ENCODE results near the gene CCM2L.
"Not testable (repeated sequence)": the region's sequence is repeated elsewhere in the genome, so short reads cannot be mapped to it uniquely, and the experiment has no call there.

The CCM2L gene

GRCh38 chr20:32029561-32029960, 19.3 kb downstream of the CCM2L start:
- DNase-seq (ENCODE audit: low spot score) = no peak

DNA sequence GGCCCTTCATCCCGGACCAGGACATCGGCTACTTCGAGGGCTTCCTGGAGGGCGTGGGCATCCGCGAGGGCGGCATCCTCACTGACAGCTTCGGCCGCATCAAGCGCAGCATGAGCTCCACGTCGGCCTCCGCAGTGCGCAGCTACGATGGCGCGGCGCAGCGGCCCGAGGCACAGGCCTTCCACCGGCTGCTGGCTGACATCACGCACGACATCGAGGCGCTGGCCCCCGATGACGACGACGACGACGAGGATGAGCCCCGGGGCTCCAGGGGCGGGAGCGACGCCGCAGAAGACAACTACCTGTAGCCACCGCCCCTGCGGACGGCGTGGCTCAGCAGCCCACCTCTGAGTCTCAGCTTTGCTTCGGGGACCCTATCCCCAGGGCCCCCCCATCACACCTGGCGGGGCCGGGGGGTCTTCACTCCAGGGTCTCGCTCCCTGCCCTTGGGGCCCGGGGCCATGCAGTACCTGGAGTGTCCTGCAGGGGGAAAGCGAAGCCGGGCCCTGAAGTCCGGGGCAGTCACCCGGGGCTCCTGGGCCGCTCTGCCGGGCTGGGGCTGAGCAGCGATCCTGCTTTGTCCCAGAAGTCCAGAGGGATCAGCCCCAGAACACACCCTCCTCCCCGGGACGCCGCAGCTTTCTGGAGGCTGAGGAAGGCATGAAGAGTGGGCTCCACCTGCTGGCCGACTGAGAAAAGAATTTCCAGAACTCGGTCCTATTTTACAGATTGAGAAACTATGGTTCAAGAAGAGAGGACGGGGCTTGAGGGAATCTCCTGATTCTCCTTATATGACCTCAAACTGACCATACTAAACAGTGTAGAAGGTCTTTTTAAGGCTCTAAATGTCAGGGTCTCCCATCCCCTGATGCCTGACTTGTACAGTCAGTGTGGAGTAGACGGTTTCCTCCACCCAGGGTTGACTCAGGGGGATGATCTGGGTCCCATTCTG, 21.0 kb downstream of the CCM2L start:
- peak; percentile 71 for DNase-seq (ENCODE audit: low spot score)

DNA sequence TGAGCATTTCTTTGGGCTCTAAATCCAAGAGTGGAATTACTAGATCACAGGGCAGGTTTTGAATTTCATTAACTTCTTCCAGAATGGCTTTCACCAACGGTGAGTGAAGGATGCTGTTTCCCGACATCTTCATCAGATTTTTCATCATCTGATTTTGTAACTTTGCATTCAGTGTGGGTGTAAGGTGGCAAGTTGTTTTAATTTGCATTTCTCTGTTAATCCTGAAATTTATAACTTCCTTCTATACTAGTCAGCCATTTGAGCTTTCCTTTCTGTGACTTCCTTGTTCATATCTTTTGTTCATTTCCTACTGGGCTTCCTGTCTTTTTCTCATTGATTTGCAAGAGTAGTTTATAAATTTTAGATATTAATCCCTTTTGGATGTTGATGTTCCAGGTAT, 23.1 kb downstream of the CCM2L start:
- DNase-seq (ENCODE audit: low spot score) = no peak

DNA sequence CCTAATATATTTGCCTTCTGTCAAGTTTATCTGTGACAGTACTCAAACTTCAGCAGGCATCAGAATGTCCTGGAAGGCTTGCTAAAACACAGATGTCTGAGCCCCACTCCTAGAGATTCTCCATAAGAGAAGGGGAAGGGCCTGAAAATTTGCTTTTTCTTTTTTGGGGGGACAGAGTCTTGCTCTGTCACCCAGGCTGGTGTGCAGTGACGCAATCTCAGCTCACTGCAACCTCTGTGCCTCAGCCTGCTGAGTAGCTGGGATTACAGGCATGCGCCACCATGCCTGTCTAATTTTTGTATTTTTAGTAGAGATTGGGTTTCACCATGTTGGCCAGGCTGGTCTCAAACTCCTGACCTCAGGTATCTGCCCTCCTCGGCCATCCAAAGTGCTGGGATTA, 23.5 kb downstream of the CCM2L start:
- DNase-seq (ENCODE audit: low spot score) = not testable (repeated sequence)

DNA sequence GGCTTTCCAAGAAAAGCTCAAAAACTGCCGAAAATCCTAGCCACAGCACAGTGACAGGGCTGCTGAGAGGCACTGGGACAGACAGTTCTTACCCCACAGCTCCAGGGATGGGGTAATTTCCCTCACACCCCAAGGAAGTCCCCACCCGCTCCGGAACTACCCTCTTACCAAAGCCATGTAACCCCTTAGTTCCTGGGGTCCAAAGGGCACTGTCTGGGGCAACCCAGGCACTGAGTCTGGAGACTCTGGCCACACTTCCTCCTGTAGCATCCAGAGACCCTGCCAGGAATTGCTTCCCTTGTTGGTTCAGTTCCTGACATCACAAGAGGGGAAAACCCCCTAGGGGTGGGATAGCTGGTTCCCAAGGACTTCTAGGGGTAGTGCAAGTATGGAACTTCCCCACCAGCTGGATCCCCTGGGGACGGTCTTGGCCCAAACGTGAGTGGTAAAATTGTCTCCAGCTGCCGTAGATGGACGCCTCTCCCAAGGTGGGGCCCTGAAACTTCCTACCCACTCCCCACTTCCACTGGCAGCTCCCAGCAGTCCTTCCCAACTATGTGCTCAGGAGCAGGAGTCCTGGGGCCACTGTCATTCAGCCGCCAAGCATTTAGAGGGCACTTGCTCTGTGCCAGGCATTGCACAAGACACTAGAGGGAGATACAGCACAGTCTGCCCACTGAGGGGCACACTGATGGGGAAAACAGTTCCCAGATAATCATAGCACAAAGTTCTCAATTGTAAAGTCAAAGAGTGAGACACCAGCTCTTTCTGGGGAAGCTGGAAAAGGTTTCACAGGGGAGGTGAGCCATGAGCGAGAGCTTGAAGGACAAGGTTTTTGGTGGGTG, 24.6 kb downstream of the CCM2L start:
- no peak for DNase-seq (ENCODE audit: low spot score)

GRCh38 chr20:32035426-32035779, 25.2 kb downstream of the CCM2L start:
- DNase-seq (ENCODE audit: low spot score) = no peak

DNA sequence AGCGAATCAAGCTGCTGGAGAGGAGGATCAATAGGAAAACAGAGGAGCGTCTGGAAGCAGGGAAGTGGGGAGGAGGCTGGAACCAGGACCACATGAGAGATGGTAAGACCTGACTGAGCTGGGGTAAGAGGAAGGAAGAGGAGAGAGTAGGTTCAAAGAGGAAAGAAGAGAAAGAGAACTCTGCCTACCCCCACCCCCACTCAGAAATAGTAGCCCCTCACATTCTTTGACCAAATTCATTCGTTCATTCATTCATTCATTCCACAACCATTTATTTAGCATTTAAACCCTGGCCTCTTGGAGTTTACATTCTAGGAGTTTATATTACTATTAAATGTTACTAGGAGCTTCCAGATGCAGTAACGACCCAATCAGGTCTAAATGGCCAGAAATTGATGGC, 26.0 kb downstream of the CCM2L start:
- no peak for DNase-seq (ENCODE audit: low spot score)

GRCh38 chr20:32036716-32037485, 26.7 kb downstream of the CCM2L start:
- no peak for DNase-seq (ENCODE audit: low spot score)

- DNase-seq (ENCODE audit: low spot score) = no peak
Observed at GRCh38 chr20:32037929-32038328, 27.7 kb downstream of the CCM2L start.

GRCh38 chr20:32040142-32040953, 30.1 kb downstream of the CCM2L start:
- DNase-seq (ENCODE audit: low spot score) = no peak

DNA sequence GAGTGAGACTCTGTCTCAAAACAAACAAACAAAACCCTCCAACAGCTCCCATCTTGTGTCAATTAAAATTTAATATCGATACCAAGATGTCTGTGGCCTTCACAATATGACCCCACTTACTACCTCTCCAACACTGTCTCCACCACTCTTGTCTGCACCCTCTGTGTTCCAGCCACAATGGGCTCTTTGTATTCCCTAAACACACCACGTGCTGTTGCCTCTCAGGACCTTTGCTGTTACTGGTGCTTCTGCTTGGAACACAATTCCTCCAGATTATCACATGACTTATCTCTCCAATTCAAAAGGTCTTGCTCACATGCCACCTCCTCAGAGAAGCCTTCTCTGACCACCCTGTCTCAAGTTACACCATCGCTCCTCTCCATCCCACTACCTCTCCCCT, 35.8 kb downstream of the CCM2L start:
- DNase-seq (ENCODE audit: low spot score) = no peak

GRCh38 chr20:32050324-32050841, 40.1 kb downstream of the CCM2L start:
- no peak for DNase-seq (ENCODE audit: low spot score)

DNA sequence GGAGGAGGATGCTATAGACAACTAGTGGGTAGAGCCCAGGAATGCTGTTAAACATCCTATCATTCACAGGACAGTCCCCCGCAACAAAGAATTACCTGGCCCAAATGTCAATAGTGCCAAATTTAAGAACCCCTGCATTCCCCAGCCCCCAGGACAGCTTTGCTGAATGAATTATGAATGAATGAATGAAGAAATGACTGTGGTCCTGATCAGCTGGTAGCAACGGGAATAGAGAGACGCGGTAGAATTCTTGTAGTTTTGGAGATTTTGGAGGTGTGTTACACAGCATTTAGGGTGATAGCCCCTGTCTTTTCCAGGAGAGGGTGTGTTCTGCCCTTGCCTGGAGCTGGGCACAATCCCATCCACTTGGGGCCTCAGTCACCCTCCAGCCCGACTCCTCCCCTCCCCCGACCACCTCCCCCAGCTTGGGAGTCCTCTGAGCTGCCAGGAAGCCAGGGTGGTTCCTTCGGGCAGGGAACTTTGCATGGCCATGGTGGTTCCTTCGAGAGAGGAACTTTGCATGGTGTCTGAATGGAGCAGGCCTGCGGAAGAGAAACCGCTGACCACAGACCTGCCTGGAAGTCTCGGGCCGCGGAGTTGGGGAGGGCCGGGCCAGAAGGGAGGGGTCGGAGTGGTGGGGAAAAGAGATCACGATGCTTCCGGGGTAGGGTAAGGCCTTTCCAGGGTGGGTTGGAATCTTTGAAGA, 40.8 kb downstream of the CCM2L start:
- DNase-seq (ENCODE audit: low spot score) = no peak

DNA sequence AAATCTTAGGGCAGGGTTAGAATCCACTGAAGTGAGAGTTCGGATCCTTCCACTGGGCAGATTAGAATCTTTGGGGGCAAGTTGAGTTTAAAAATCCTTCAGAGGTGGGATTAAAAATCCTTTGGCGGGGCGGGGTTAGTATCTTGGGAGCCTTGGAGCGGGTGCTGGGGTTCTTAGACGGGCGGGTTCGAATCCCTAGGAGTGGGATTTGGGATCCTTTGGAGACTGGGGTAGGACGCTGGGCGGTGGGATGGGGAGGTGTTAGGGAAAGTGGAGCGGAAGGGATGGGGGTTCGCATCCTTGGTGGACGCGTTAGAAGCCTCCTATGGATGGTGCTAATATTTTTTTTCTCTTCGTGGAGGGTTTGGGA, 41.5 kb downstream of the CCM2L start:
- no peak for DNase-seq (ENCODE audit: low spot score)

DNA sequence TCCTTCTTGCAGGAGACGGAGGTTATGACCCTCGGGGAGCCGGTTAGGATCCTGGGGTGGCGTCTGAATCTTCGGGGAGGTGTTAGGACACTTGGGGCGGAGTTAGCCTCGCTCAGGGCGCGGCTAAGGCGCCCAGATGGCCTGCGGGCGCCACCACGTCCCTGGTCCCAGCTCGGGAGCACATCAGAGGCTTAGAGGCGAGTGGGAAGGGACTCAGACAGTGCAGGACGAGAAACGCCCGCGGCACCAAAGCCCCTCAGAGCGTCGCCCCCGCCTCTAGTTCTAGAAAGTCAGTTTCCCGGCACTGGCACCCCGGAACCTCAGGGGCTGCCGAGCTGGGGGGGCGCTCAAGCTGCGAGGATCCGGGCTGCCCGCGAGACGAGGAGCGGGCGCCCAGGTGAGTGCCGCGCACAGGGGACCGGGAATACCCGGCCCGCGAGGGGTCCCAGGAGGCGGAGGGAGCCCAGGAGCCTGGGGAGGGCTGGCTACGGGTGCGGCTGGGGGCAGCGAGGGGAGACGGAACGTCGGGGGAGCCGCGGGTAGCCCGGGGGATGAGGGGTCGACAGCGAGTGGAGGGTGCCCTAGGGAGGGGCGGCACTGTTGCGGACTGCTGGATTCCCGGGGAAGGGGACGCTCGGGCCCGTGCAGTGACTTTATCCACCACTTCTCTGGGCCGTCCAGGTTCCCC, 42.0 kb downstream of the CCM2L start, which contains the start of gene HCK:
Gene HCK (plus strand): TSS at position 153 of the 688 bp plus-strand sequence.
- DNase-seq (ENCODE audit: low spot score) = no peak

- DNase-seq (ENCODE audit: low spot score) = no peak
Observed at GRCh38 chr20:32052778-32053362, 42.6 kb downstream of the CCM2L start.

DNA sequence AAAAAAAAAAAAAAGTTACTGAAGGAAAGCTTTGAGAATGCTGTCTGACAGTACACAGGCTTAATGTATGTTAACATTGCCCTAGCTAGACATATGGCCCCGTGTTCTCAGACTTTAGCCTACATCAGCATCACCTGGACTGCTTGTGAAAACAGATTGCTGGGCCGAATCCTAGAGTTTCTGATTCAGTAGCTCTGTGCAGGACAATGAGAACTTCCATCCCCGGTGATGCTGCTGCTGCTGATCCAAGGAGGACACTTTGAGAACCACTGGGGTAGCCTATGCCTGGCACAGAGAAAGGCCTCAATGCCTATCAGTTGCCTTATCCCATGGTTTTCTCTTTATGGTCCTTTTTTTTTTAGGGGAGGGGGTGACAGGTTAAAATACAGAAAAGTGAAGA, 43.4 kb downstream of the CCM2L start:
- no peak for DNase-seq (ENCODE audit: low spot score)

DNA sequence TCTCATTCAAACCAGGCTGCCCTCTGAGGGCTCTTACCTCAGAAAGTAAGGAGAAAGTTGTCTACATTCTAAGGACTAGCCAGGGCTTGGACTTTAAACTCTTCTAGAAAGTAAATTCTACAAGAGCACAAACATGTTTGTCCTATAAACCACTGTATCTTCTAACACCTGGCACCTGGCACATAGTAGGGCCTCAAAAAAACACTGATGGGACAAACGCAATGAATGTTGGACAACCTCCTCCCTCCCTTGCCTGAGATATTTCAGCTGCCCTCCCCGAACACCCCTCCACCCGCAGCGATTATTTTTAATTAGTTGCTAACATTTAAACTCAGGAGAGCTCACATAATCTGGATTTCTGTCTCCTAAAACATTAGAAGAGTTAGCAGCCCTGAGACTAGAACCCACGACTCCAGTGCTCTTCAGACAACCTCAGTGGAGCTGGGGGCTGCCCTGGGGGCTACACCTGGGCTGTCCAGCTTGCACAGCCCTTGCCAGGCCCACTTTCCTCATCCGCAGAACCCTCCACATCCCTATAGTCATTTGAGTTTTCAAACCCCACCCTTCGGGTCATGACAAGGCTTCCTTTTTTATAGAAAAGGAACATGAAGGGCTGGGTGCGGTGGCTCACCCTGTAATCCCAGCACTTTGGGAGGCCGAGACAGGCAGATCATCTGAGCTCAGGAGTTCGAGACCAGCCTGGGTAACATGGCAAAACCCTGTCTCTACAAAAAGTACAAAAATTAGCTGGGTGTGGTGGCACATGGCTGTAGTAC, 46.7 kb downstream of the CCM2L start:
- DNase-seq (ENCODE audit: low spot score) = no peak

Data from left forelimb (tissue), 1 donor.